GM18508 (cell line): ENCODE measurements around the gene STARD5.

Experiments
- ATAC-seq: cut with Tn5 transposase; IDR thresholded peaks from one replicate; pipeline ENCODE4 v1.9.1; 2021; ENCODE audit warnings: moderate number of reproducible peaks; ENCODE audit not compliant: insufficient read depth, unreplicated experiment

STARD5 gene

DNA sequence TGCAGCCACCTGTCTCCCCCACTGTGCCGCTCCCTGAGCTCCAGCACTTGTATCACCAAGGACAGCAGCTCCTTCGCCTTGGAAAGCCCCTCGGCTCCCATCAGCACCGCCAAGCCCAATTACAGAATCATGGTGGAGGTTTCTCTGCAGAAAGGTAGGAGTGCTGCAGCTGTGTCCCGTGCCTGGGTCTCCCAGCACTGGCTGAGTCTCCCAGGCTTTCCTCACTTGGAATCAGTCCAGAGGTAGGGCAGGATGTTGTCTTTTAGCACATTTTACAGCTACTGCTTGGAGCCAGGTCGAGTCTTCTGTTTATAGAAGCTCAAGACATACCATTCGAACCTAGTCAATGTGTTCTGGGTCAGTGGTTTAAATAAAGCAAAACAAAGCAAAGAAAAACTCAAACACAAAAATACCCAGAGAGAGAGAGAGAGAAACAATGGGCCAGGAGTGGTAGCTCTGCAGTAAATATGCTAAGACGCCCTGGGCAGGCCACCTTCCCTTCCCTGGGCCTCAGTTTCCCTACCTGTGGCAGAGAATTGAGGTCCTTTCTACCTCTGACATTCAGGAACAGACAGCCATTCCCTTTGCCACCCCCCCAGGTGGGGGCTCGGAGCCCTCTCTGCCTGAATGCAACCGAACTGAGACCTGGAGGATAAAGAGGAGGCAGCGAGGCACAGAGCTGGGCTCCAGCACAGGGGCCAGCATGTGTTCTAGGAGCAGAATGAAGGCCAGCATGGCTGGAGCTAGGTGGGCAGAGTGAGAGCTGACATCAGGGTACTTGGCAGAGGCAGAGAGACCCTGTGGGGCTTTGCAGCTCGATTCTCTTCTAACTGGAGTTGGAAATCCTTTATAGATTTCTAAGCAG lies 44.1 kb downstream of the STARD5 start:
- no peak for ATAC-seq

DNA sequence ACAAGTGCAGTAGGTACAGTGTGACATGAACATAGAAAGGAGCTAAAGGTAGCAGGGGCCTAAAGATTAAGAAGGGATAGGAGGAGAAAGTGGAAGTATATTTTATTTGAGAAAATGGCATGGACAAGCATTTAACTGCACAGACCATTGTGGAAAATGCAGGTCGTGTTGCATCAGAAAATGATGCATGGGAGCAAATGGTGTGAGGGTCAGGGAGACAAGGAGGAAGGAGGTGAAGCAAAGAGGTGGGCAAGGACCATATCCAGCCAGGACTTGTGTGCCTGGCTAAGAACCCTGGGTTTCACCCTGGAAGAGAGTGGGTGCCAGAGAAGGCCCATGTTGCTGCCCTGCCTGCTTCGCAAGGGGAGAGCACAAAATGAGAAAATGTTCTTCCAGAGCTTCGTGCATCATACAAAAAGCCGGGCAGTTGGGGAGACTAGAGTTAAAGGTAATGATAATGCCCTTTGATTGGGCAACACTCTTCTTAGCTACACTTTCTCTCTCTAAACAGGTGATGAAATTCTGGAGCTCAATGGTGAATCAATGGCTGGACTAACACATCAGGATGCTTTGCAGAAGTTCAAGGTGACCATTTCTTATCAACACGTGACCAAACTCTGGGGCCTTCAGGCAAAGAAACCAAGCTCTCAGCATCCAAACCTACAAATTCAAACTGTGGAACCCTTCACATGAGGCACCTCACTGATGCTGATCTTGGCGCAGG lies 45.5 kb downstream of the STARD5 start:
- no peak for ATAC-seq

DNA sequence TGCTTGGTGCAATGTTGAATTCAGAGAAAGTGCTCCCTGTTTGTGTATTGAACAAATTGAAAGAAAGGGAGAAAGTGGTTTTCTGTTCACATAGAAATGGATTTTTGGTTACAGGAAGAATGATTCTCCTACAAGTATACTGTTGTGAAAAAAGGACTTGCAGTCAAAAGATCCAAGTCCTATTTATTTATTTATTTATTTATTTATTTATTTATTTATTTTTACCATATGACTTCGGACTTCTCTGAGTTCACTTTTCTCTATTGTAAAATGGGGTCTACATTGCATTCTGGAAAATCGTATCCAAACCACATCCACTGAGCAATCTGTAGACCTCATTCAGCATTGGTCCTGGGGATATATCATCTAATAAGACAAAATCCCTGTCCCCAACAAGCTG lies 46.1 kb downstream of the STARD5 start:
- ATAC-seq = no peak

DNA sequence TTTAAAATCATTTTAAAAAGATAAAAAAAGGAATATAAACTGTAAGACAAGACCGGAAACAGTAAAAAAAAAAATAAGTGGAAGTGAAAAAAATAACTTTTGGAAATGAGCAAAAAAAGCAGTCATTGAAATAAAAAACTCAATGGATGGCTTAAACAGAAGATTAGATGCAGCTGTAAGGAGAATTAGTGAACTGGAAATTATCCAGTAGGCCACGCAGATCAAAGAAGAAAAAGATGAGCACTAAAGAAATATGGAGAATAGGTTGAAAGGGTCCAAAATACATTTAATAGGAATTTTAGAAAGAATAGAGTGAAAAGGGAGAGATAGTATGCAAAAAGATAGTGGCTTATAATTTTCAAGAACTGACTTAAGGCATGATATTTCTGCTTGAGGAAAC lies 47.0 kb downstream of the STARD5 start:
- no peak for ATAC-seq

DNA sequence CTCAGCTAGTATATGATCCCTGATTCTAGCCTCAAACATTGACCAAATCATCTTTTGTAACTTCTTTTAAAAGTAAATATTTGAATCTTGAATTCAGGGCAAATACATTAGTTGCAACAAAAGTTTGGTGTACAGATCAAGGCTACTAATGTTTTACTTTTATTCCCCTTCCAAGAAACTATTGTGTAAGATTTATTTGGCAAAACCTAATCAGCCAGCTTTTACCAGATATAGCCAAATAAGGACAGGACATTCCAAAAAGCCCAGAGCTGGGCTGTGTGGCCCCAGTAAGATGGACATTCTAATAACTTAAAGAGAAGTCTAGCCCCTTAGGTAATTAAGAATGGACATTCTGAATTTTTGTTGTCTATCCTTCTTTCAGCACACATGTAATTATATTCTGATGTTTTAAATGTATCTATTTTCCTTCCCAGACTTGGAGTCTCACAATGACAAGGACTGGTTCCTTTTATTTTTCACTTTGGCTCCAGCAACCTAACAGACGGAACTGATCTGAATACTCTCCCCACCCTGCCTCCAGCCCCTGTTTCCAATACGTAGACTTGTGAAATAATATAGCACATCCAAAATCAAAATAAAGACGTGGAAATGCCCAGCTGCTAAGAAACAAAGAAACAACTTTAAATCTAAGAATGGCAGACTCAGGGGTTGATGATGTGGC lies 48.1 kb downstream of the STARD5 start:
- ATAC-seq = no peak

DNA sequence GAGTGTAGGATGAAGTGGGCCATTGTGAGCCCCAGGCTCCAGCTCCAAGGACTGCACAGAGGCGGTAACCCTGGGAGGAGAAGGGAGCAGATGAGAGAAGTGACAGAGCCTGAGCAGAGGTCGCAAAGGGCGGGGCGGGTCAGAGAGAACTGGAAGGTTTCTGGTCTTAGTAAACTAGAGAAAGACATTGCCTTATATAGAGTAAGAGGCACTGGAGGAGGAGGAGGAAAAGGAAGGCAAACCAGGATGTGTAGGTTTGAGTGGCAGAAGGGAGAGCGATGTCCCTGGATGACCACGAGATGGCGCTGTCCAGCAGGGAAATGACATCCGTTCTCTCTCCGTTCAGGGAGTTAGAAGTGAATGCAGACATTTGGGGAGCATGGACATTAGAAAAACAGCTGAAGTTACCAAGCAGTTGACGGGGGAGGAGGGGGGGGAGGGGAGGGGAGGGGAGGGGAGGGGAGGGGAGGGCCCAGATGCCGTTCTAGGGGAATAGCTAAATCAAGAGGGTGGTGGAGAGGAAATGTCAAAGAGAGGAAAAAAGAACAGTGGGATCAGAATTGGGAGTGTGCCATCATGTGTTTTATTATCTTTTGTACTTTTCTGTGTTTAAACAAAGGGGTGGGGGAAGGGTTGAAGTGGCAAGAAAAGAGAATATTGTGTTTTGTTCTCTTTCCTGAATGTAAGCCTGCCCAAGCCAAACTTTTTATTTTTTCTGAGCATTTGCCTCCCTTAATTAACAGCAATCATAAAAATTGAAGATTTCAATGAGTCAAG lies 48.8 kb downstream of the STARD5 start:
- no peak for ATAC-seq

DNA sequence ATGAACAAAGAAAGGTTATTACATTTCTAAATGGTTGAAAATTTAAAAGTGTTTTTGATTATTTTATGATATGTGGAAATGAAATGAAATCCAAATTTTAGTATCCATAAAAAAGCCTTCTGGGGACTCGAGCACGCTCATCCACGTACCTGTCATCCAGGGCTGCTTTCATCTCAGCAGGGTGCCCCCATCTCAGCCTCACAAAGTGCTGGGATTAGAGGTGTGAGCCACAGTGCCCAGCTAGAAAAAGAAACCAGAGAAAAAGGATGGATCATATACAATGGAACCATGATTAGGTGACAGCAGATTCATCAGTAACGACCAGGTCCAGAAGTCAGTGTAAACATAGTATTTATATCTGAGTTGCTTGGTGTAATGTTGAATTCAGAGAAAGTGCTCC lies 49.7 kb downstream of the STARD5 start:
- ATAC-seq = no peak

DNA sequence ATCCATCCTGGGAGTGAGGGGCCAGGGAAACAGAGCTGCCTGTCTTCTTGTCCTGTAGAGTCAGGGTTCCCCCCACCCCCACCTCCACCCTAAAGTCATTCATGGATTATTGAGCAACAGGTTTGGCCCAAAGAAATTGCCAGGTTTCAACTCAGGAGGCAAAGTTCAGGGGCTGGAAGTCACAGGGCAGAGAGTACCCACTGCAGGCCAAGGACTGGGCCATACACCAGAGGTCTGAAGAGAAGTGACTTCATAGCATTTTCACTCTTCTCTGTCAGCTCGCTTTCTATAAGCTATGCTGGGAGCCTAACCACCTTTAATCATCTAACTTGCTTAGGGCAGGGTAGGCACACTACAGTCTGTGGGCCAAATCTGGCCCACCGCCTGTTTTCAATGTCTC lies 50.1 kb downstream of the STARD5 start:
- no peak for ATAC-seq

DNA sequence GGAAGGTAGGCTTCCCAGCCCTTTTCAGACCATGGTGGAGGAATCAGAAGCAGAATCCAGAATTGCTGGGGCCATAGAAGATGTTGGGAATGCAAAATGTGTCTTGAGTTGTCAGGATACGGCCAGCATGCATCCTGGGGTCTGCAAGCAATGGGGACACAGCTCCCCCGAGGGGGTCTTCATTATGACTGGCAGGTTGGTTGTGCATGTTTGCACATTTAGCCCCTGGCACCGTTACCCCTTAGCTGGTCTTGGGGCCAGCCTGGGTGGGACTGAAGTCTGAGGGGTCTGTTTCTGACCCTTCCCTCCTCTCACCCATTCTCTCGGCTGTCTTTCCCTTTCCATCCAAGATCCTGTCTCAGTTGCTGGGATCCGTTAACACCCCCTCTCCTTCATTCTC lies 50.7 kb downstream of the STARD5 start:
- no peak for ATAC-seq

DNA sequence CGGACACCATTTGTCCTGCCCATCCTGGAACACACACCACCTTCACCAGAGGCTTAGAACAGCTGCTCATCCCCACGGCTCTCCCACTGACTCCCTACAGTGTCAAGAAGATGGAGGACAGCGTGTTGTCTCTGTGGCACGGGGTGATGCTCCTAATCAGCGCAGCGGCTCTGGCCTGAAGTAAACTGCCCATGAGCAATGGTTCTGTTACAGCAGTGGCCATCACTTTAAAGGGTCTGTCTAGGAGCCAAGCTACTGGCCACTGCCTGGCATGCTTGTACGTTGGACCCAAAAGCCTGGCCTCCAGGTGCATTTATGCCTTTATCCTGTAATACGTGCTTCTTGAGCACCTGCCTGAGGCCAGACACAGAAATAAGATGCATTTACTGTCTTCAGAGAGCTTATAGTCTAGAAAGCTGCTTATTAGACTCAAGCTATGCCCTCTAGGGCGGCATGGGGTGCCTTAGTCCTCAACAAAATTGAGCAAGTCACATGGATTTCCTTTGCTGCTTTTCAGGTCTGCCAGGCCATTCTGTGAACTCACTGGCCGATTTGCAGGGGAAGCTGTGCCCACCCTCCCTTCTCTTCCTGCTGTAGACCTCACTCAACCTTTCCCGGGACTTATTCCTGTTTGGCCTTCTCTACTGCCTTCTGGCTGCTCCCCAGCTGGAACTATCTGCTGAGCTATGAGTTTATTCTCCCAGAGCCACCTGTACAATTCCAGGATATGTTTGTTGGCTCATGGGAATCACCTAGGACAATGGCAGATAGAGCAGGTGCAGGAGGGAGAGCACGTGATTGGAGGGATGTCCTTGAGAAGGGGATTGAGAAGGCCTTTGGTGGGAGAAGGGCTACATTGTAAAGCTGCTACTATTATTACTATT lies 51.9 kb downstream of the STARD5 start:
- ATAC-seq = no peak

DNA sequence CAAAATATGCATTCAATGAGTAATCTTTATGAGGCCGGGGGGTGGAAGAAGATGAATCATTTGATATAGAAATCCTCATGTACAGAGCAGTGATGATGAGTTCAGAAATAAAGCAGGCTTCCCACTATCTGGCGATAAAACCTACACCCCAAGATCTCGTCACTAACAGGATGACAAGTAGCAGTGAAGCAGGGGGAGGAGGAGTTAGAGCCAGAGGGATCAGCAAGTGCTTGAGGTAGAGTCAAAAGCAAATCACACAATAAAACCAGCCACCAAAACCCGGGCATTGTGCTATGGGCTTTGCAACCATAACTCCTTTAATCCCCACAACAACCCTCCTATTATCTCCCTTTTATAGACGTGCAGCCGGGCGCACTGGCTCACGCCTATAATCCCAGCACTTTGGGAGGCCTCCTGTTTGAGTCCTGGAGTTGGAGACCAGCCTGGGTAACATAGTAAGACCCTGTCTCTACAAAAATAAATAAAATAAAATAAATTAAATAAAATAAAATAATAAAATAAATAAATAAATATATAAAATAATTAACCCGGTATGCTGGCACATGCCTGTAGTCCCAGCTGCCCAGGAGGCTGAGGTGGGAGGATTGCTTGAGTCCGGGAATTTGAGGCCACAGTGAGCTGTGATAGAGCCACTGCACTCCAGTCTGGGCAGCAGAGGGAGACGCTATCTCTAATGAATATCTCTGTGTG lies 53.0 kb downstream of the STARD5 start:
- no peak for ATAC-seq

DNA sequence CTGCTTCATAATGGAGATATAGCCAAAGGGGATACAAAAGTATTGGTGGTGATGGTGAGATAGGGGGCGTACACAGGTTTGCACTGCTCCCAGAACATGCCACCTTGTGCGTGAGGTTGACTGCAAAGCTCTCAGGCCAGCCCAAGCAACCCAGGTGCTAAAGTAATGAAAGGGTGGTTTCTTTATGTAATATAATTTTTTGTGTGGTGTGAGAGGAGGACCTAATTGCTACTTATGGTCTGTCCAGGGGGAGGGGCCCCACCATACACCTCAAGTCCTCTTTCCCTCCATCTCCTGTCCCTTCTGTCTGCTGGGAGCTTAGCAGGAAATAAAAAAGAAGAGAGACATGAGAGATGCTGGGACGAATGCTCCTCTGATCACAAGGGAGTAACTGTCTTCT lies 53.8 kb downstream of the STARD5 start:
- ATAC-seq = no peak

DNA sequence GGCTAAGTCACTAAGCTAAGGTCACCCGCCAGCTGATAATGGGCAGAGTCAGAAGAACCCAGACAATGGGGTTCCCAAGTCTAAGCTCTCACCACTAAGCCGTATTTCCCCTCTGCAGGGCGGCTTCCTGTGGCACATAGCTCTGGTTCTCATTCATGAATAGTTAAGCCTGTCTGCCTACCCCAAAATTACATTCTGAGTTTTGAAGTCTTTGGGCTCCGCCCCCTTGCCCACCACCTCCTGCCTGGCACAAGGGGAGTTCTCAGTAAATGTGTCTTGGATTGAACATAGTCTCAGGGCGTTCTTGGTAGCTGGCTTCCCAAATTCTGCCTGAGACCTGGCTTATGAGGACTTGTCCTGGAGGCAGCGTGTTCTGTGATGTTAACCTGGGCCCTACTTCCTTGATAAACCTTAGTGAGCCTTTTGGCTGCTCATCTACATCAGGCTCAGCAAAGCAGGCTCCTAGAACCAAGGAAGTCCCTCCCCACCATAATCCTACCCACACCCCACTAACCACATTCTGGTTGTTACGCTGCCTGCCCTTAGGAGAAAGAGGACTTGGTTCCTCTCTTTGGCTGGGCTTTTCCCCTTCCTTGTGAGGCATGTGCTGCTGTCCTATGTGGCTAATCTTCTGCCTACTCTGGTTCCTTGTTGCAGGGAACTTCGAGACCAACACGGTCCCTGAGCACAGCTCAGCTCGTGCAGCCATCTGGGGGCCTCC lies 54.9 kb downstream of the STARD5 start:
- no peak for ATAC-seq

DNA sequence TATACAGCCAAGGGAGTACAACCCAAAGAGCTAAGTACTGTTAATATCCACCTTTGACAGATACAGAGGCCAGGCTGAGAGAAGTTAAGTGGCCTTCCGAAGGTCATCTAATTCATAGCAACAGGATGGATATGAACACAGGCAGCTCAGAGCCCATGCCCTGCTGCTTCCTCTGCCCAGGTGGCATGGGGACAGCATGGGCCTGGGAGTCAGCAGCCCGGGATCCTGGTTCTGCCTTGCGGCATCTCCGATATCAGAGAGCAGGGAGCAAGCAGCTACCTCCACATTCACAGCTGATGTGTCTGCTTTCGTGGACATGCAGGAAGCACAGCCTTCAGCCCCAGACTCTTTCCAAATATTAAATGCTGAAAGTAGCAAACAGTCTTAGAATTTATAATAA lies 55.6 kb downstream of the STARD5 start:
- ATAC-seq = no peak

DNA sequence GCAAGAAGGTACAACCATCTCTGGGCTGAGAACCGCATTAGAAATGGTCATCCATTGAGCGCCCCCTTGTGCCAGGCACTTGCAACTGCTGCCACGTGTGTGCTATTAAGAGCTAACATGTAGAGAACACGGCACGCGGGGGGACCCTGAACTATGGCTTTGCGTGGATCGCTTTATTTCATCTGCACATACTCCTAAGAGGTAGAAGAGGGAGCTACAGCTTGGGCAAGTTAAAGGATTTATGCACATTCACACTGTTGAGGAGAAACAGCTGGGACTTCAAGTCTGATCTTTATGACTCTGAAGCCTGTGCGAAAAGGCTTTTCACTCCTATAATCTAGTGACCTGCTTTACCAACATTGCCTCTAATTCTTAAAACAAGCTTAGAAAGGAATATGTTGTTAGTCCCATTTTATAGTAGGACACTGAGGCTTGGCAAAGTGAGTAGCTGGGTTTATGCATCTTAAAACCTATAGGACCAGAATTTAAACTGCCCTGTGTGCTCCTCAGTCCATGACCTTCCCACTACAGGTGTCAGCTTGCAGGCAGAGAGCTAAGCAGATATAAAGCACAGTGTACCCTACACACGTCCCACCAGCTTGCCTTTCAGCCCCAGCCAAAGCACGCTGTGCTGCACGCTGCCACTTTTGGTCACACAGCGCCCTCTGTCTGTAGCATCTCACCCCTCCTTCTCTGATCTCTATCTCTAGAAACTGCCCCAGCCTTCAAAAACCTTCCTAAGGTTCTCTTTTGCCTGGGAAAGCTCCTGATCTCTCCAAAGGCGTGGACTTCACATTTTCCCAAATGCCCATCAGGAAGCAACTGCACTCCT lies 57.8 kb downstream of the STARD5 start:
- peak; percentile 82 for ATAC-seq

DNA sequence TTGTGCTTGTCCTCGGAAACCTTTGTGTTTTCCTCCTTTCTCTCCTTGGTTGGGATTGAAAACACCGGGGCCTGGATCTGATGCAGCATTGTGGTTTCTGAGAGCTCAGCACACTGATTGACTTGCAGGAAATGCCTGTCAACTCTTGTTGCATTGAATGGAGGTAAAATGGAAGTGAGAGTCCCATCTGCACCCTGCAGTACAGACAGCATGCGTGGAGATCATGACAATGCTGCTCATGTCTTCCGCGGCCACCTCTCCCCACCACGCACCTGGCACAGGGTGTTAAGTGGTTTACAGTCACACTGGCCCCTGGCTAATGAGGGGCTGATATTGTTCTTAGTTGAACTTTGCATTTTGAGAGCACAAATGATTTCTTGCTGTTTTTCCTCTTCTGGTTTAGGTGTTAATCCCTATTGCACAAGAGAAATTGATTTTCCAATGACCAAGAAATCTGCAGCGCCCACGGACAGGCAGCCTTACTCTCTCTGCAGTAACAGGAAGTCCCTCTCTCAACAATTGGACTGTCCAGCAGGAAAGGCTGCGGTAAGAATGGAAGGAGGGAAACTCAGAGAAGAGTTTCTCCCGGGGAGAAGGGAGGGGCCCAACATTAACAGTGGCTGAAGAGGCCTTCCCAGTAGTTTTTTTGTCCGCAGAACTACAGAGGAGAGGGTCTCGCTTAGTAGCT lies 58.5 kb downstream of the STARD5 start:
- ATAC-seq = no peak
